Effector CD4-positive, alpha-beta T cell (primary cell): ENCODE measurements around the gene PITX2.

Experiments
- DNase-seq: peaks from one replicate; pipeline ENCODE4 v3.0.0-alpha.2; 2020

The PITX2 gene

GRCh38 chr4:110623718-110624397, 981 bp upstream of the PITX2 start:
- no peak for DNase-seq

- no peak for DNase-seq
Observed at GRCh38 chr4:110621839-110622751, 782 bp downstream of the PITX2 start.

GRCh38 chr4:110621328-110621812, 1.5 kb downstream of the PITX2 start:
- no peak for DNase-seq

- DNase-seq, result no peak
Observed at GRCh38 chr4:110620691-110621327, 2.1 kb downstream of the PITX2 start.

GRCh38 chr4:110620322-110620690, 2.6 kb downstream of the PITX2 start:
- DNase-seq, result no peak

- DNase-seq, result no peak
Observed at GRCh38 chr4:110619463-110620247, 3.2 kb downstream of the PITX2 start.

- DNase-seq, result no peak
Observed at GRCh38 chr4:110618581-110619462, 4.1 kb downstream of the PITX2 start.

GRCh38 chr4:110617646-110618580, 5.0 kb downstream of the PITX2 start:
- no peak for DNase-seq

GRCh38 chr4:110617075-110617640, 5.7 kb downstream of the PITX2 start:
- no peak for DNase-seq

GRCh38 chr4:110616238-110617074, 6.4 kb downstream of the PITX2 start:
- no peak for DNase-seq

- no peak for DNase-seq
Observed at GRCh38 chr4:110615353-110616237, 7.3 kb downstream of the PITX2 start.

GRCh38 chr4:110614976-110615352, 7.9 kb downstream of the PITX2 start:
- DNase-seq, result no peak

GRCh38 chr4:110614173-110614963, 8.5 kb downstream of the PITX2 start:
- no peak for DNase-seq

- no peak for DNase-seq
Observed at GRCh38 chr4:110613745-110614144, 9.1 kb downstream of the PITX2 start.

- DNase-seq, result no peak
Observed at GRCh38 chr4:110612631-110613269, 10.1 kb downstream of the PITX2 start.

GRCh38 chr4:110611968-110612447, 10.9 kb downstream of the PITX2 start:
- no peak for DNase-seq
